Osteoblast (primary cell): ENCODE results near the gene POC1B. TPM values are rescaled to one million over a fixed set of nuclear protein-coding genes. Genes with fewer than 3 reads are reported as not detected.

Experiments used
- DNase-seq: peaks from one replicate; pipeline ENCODE4 v3.0.0; 2011; ENCODE audit warnings: low spot score, mixed read lengths; ENCODE audit not compliant: insufficient read length; ENCODE audit errors: missing footprints
- H2AFZ ChIP-seq: 2 replicates; pipeline ENCODE4 v1.6.0; 2011; ENCODE audit warnings: mild to moderate bottlenecking, low read length
- H3K27ac ChIP-seq: 2 replicates; pipeline ENCODE4 v1.5.1; 2011; ENCODE audit warnings: mild to moderate bottlenecking, low read depth, low read length, moderate library complexity
- H3K27me3 ChIP-seq: 2 replicates; pipeline ENCODE4 v1.6.0; 2012; ENCODE audit warnings: mild to moderate bottlenecking, control low read depth, inconsistent platforms, low read length, moderate library complexity; ENCODE audit not compliant: insufficient read depth
- H3K36me3 ChIP-seq: 2 replicates; pipeline ENCODE4 v1.5.1; 2011; ENCODE audit warnings: mild to moderate bottlenecking, low read length, control low read depth, moderate library complexity; ENCODE audit not compliant: insufficient read depth
- H3K4me1 ChIP-seq: 2 replicates; pipeline ENCODE4 v1.5.1; 2011; ENCODE audit warnings: mild to moderate bottlenecking, low read length, control low read depth, moderate library complexity; ENCODE audit not compliant: insufficient read depth
- H3K4me2 ChIP-seq: 2 replicates; pipeline ENCODE4 v1.6.0; 2011; ENCODE audit warnings: mild to moderate bottlenecking, low read length; ENCODE audit not compliant: insufficient read depth
- H3K4me3 ChIP-seq: fragments of 200-600 bp; sonication (generic); 3 replicates; pipeline ENCODE4 v1.5.1; 2012; ENCODE audit warnings: mild to moderate bottlenecking, low read length, inconsistent platforms; ENCODE audit not compliant: insufficient read depth
- H3K79me2 ChIP-seq: 2 replicates; pipeline ENCODE4 v1.6.0; 2012; ENCODE audit warnings: mild to moderate bottlenecking, low read length, control low read depth, inconsistent platforms; ENCODE audit not compliant: insufficient read depth
- H3K9me3 ChIP-seq: 2 replicates; pipeline ENCODE4 v1.5.1; 2011; ENCODE audit warnings: low read depth, low read length, control low read depth
- H4K20me1 ChIP-seq: 2 replicates; pipeline ENCODE4 v1.6.0; 2012; ENCODE audit warnings: mild to moderate bottlenecking, low read length, control low read depth; ENCODE audit not compliant: insufficient read depth
- total RNA-seq: library from RNA; depleted of rRNA; stranded (reverse); fragments of >200 nt; gene quantifications from 2 replicates; pipeline ENCODE4 v1.2.3, GENCODE V29; 2012
- TF ChIP-seq, protein P1 (sequence below): IDR thresholded peaks from 2 replicates; pipeline ENCODE4 v1.5.1; 2011; ENCODE audit warnings: mild to moderate bottlenecking, low read depth, low read length, moderate library complexity; ENCODE audit errors: extremely low read depth

Gene POC1B
- total RNA-seq, 1 donor, result 10.9 TPM

DNA sequence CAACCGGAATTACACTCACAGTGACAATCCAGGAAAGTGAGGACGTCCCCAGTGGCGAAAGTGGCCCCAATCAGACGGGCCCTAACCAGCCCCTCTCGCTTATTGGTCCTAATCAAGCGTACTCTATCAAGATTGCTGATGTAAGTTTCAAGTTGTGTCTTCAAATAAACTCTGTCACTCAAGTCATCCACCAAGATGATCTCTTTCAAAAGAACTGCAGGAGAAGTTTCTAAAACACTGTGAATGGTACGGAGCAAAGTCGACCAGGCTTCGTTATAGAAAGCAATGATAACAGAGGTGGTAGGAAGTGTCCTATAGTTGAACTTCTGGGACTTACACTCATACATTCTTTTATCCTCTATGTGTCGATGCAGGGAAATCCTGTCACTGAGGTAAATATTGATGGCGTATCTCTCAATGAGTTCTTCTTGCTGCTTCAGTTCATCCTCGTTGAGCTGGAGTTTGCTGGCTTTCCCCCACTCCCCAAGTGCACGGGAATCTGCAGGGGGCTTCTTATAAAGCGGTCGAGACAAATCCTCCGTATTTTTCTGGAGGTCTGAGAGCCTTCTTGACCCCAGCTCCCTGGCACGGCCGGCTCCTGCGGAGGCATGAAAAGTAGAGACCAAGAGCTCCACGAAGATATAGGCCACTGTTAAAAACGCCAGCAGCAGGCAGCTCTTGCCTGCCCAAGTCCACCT, 1.9 kb downstream of the POC1B start:
- Histone ChIP-seq H3K27me3 (no peaks in the 10 kb centered on the region), H3K4me2 (peak overlapping the region; percentile 82), H3K9me3 (no peaks in the 10 kb centered on the region), H2AFZ (peak overlapping the region; percentile 99), H3K36me3 (peaks cover 6% of the 10 kb centered on the region), H3K4me1 (peaks cover 20% of the 10 kb centered on the region), H4K20me1 (no peaks in the 10 kb centered on the region), H3K79me2 (peaks cover 42% of the 10 kb centered on the region), H3K27ac (peak overlapping the region; percentile 81), H3K4me3 (peak overlapping the region; percentile 94)
- TF ChIP-seq, protein P1, sequence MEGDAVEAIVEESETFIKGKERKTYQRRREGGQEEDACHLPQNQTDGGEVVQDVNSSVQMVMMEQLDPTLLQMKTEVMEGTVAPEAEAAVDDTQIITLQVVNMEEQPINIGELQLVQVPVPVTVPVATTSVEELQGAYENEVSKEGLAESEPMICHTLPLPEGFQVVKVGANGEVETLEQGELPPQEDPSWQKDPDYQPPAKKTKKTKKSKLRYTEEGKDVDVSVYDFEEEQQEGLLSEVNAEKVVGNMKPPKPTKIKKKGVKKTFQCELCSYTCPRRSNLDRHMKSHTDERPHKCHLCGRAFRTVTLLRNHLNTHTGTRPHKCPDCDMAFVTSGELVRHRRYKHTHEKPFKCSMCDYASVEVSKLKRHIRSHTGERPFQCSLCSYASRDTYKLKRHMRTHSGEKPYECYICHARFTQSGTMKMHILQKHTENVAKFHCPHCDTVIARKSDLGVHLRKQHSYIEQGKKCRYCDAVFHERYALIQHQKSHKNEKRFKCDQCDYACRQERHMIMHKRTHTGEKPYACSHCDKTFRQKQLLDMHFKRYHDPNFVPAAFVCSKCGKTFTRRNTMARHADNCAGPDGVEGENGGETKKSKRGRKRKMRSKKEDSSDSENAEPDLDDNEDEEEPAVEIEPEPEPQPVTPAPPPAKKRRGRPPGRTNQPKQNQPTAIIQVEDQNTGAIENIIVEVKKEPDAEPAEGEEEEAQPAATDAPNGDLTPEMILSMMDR, result no peak
- DNase-seq, result peak; percentile 83

DNA sequence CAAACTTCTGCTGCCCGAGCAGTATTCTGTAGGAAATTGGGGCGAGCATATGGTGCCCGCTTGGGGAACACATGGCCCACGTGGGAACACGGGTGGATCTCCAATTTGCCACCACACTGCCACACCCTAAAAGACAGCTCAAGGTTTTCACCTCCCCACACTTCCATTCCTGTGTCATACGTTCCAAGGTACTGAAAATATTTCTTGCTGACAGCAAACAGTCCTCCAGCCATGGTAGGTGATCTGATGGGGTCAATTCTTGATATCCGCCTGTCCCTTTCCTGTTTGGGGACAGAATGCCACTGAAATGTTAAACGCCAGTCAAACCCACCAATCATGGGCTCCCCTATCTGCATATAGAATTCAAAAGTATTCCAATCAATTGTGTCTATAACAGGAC, 2.5 kb downstream of the POC1B start:
- Histone ChIP-seq H3K4me2 (peak overlapping the region; percentile 82), H4K20me1 (no peaks in the 10 kb centered on the region), H3K27ac (peak overlapping the region; percentile 20), H3K79me2 (peaks cover 42% of the 10 kb centered on the region), H2AFZ (no peak overlapping the region), H3K4me3 (peak overlapping the region; percentile 94), H3K9me3 (no peaks in the 10 kb centered on the region), H3K27me3 (no peaks in the 10 kb centered on the region), H3K36me3 (peaks cover 6% of the 10 kb centered on the region), H3K4me1 (peaks cover 20% of the 10 kb centered on the region)
- TF ChIP-seq, protein P1, result no peak
- no peak for DNase-seq

DNA sequence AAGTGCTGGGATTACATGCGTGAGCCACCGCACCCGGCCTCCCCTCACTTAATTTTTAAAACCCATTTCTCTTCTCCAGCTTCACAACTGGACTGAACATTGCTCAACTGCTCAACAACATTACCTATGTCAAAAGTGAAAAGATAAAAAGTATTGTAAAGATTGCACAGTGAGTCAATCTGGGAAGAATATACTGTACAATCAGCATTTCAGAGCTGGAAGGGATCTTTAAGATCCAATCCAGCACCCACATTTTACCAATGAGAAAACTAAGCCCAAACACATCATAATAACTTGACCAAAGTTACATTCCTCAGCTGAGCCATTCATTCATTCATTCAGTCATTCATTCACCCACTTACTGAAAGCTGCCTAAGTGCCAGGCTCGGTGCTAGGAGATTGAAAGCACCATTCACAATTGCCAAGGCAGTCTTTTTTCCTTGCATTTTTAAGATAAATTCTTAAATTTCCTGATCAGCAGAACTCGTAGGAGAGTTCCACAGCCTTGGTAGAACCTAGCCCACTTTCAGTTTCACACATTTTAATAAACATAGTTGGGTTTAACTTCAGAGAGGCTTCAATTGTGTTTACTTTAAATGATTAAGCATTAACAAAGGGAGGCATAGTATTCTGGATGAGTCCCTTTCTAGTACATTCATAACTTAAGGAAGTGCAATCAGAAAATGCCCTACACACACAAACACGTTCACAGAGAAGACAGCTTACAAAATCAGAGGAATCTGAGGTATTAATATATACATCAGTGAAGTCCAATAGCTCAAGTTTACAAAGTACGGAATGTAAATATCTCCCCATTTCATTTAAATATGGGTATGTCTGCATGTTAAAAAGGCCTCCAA, 4.3 kb downstream of the POC1B start:
- Histone ChIP-seq H3K4me2 (peak overlapping the region; percentile 74), H3K27ac (no peak overlapping the region), H3K36me3 (peaks cover 6% of the 10 kb centered on the region), H4K20me1 (no peaks in the 10 kb centered on the region), H3K79me2 (peaks cover 46% of the 10 kb centered on the region), H3K27me3 (no peaks in the 10 kb centered on the region), H3K4me1 (peaks cover 19% of the 10 kb centered on the region), H3K9me3 (no peaks in the 10 kb centered on the region), H2AFZ (no peak overlapping the region), H3K4me3 (peak overlapping the region; percentile 37)
- TF ChIP-seq, protein P1, result no peak
- DNase-seq, result peak; percentile 67

DNA sequence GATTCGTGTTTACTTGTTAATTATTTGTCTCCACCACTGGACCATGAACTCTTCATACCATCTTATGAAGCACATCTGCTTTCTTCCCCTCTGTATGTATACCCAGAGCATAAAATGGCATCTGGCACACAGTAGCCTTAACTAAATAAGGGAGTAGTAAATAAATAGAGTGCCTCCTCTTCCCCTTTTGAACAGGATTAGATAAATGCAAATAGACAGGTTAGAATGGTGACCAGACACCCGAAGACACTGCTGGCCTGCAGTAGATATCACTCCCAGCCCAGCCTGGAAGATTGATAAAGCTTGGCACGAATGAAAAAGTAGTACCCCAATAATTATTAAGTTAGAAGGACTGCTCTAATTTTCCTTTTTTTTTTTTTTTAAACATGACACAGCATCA, 8.1 kb downstream of the POC1B start:
- Histone ChIP-seq H3K9me3 (no peaks in the 10 kb centered on the region), H3K4me2 (no peak overlapping the region), H3K4me3 (no peak overlapping the region), H2AFZ (no peak overlapping the region), H3K27me3 (no peaks in the 10 kb centered on the region), H3K79me2 (peaks cover 22% of the 10 kb centered on the region), H4K20me1 (no peaks in the 10 kb centered on the region), H3K4me1 (peaks cover 4% of the 10 kb centered on the region), H3K27ac (no peak overlapping the region), H3K36me3 (no peaks in the 10 kb centered on the region)
- no peak for DNase-seq
- TF ChIP-seq, protein P1, result no peak
